HEK293T (cell line): ENCODE results near the gene ZMAT1.

Experiments used
- CTCF ChIA-PET: fragments of 350-600 bp; formaldehyde crosslinking; extraction: SDS; loops from one replicate; lab custom pipeline; 2021; ENCODE audit warnings: antibody characterized with exemption, inconsistent platforms; lab: Yijun Ruan, JAX
- POLR2A ChIA-PET: fragments of 350-600 bp; formaldehyde crosslinking; extraction: SDS; loops from one replicate; lab custom pipeline; 2020; ENCODE audit warnings: antibody characterized with exemption, inconsistent platforms; lab: Yijun Ruan, JAX
- DNase-seq: peaks from one replicate; pipeline ENCODE4 v3.0.0; 2012; ENCODE audit warnings: mixed read lengths; ENCODE audit errors: extremely low spot score
- ARNT ChIP-seq: fragments of 450-650 bp; IDR thresholded peaks from 2 replicates; pipeline ENCODE4 v1.6.1; 2017; ENCODE audit warnings: mild to moderate bottlenecking
- BHLHE40 ChIP-seq: fragments of 450-650 bp; IDR thresholded peaks from 2 replicates; pipeline ENCODE4 v1.6.1; 2016; ENCODE audit warnings: mild to moderate bottlenecking, moderate library complexity, borderline replicate concordance
- CTBP1 ChIP-seq: fragments of 450-650 bp; IDR thresholded peaks from 2 replicates; pipeline ENCODE4 v1.6.1; 2016; ENCODE audit warnings: borderline replicate concordance
- ELF4 ChIP-seq: fragments of 450-650 bp; IDR thresholded peaks from 2 replicates; pipeline ENCODE4 v1.6.1; 2017; ENCODE audit warnings: antibody characterized with exemption
- HDGF ChIP-seq: fragments of 450-650 bp; IDR thresholded peaks from 2 replicates; pipeline ENCODE4 v1.6.1; 2017; ENCODE audit warnings: antibody characterized with exemption, borderline replicate concordance
- L3MBTL2 ChIP-seq: fragments of 450-650 bp; conservative IDR thresholded peaks from 2 replicates; pipeline ENCODE4 v1.6.1; 2016; ENCODE audit warnings: mild to moderate bottlenecking
- LEF1 ChIP-seq: fragments of 450-650 bp; IDR thresholded peaks from 2 replicates; pipeline ENCODE4 v1.6.1; 2017; ENCODE audit warnings: mild to moderate bottlenecking, borderline replicate concordance
- SP1 ChIP-seq: fragments of 450-650 bp; IDR thresholded peaks from 2 replicates; pipeline ENCODE4 v1.6.1; 2017
- SUZ12 ChIP-seq: fragments of 450-650 bp; IDR thresholded peaks from 2 replicates; pipeline ENCODE4 v1.6.1; 2016; ENCODE audit warnings: mild to moderate bottlenecking
- TARDBP ChIP-seq: fragments of 450-650 bp; IDR thresholded peaks from 2 replicates; pipeline ENCODE4 v1.6.1; 2016
- ZNF384 ChIP-seq: fragments of 450-650 bp; IDR thresholded peaks from 2 replicates; pipeline ENCODE4 v1.6.1; 2016
- TF ChIP-seq, protein P1 (sequence below): fragments of 450-650 bp; IDR thresholded peaks from 2 replicates; pipeline ENCODE4 v1.6.1; 2016

Gene ZMAT1

DNA sequence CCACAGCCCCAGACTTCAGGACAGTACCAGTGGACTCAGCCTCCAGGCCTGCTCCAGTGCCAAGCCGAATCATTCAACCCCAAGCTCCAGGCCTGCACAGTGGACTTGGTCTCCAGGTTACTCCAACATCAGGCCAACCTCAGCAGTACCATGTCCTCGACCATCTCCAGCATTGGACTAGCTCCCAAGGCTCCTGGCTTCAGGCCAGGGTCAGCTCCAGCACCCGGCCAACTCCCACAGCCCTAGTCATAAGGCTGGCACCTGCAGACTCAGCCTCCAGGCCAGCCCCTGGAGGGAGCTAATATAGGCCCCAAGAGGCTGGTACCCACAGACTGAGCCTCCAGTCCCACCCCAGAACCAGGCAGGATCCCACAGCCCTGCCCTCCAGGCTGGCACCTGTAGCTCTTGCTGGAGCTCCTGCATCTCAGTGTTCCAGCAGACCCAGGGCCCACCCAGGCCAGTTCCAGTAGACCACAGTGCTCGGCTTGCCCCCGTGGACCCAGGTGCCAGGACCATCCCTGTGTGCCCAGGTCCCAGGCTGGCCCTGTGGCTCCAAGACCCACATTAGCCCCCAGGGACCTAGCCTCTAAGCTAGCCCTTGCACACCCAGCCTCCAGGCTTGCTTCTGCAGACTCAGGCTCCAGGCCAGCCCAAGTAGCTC, 25.6 kb downstream of the ZMAT1 start:
- POLR2A ChIA-PET = no interaction called here
- TF ChIP-seq SP1 (no peak), TARDBP (no peak), SUZ12 (no peak), L3MBTL2 (no peak)
- CTCF ChIA-PET = no interaction called here
- no peak for DNase-seq

GRCh38 chrX:101904996-101905395, 26.8 kb downstream of the ZMAT1 start:
- TF ChIP-seq L3MBTL2 = no peak
- no peak for TF ChIP-seq ARNT
- no peak for TF ChIP-seq TARDBP
- TF ChIP-seq, protein P1, sequence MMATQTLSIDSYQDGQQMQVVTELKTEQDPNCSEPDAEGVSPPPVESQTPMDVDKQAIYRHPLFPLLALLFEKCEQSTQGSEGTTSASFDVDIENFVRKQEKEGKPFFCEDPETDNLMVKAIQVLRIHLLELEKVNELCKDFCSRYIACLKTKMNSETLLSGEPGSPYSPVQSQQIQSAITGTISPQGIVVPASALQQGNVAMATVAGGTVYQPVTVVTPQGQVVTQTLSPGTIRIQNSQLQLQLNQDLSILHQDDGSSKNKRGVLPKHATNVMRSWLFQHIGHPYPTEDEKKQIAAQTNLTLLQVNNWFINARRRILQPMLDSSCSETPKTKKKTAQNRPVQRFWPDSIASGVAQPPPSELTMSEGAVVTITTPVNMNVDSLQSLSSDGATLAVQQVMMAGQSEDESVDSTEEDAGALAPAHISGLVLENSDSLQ = no peak
- no peak for TF ChIP-seq BHLHE40
- TF ChIP-seq ELF4 = no peak
- TF ChIP-seq HDGF = no peak
- TF ChIP-seq CTBP1 = no peak
- no peak for TF ChIP-seq SP1
- no peak for TF ChIP-seq LEF1
- TF ChIP-seq ZNF384 = no peak
- CTCF ChIA-PET = no interaction called here
- no peak for DNase-seq
- POLR2A ChIA-PET = no interaction called here
